ENCODE measurements around the gene CASP3. TPM values are rescaled to one million over a fixed set of nuclear protein-coding genes. Genes with fewer than 3 reads are reported as not detected.

CASP3 gene
- total RNA-seq, 4 donors from 2014 or later: 10.6 to 47.0 (median 17.6) TPM

GRCh38 chr4:184599492-184600135, 49.6 kb downstream of the CASP3 start:
- H3K4me1 ChIP-seq: no peaks in the 10 kb centered on the region
- intact Hi-C loops (cut with DNase I; ENCODE audit: low total_unique reads): no loop called here
- H3K36me3 ChIP-seq: no peaks in the 10 kb centered on the region
- no peak overlapping the region for H3K4me3 ChIP-seq
- H3K27ac ChIP-seq: no peak overlapping the region
- no peaks in the 10 kb centered on the region for H3K27me3 ChIP-seq
- no peak for DNase-seq
- TF ChIP-seq CTCF (IDR thresholded peaks at IDR 0.05): no peak
- TF ChIP-seq POLR2A (IDR thresholded peaks at IDR 0.05): no peak
- no peaks in the 10 kb centered on the region for H3K9me3 ChIP-seq

- DNase-seq: no peak
- Histone ChIP-seq H3K27ac (no peak overlapping the region), H3K9me3 (no peaks in the 10 kb centered on the region), H3K4me1 (no peaks in the 10 kb centered on the region), H3K27me3 (no peaks in the 10 kb centered on the region), H3K4me3 (no peak overlapping the region), H3K36me3 (no peaks in the 10 kb centered on the region)
- intact Hi-C loops (cut with DNase I; ENCODE audit: low total_unique reads): no loop called here
- TF ChIP-seq POLR2A (IDR thresholded peaks at IDR 0.05) (no peak), CTCF (IDR thresholded peaks at IDR 0.05) (no peak)
These were observed 50.3 kb downstream of the CASP3 start for GRCh38 chr4:184598753-184599491.

DNA sequence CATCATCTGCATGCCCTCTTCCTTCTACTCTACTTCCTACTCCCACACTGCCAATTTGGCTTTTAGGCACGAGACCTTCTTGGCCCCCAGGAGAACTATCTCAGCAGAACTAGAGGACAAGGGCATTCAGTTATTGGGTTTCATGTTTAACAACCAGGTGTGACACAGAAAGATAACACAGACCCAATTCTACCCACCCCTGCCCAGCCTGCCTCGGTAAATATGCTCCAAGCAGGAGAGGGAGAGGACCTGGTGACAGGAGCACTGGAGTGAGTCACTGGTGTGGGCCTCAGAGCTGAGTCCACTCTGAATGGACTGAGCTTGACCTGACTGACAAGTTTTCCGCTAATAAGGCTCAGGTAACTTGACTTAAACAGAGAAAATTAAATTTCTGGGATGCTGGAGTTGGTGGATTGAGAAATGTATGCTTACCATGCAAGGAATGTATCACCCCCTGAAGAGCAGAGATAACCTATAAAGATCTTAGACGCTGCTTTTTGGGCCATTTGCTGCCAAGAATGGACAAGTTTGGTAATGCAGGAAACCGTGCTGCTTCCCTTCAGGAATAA, 52.5 kb downstream of the CASP3 start:
- H3K27ac ChIP-seq: no peak overlapping the region
- DNase-seq: no peak
- intact Hi-C loops (cut with DNase I; ENCODE audit: low total_unique reads): no loop called here
- no peaks in the 10 kb centered on the region for H3K4me1 ChIP-seq
- TF ChIP-seq POLR2A (IDR thresholded peaks at IDR 0.05): no peak
- TF ChIP-seq CTCF (IDR thresholded peaks at IDR 0.05): no peak
- H3K9me3 ChIP-seq: no peaks in the 10 kb centered on the region
- no peaks in the 10 kb centered on the region for H3K27me3 ChIP-seq
- H3K36me3 ChIP-seq: no peaks in the 10 kb centered on the region
- H3K4me3 ChIP-seq: no peak overlapping the region

DNA sequence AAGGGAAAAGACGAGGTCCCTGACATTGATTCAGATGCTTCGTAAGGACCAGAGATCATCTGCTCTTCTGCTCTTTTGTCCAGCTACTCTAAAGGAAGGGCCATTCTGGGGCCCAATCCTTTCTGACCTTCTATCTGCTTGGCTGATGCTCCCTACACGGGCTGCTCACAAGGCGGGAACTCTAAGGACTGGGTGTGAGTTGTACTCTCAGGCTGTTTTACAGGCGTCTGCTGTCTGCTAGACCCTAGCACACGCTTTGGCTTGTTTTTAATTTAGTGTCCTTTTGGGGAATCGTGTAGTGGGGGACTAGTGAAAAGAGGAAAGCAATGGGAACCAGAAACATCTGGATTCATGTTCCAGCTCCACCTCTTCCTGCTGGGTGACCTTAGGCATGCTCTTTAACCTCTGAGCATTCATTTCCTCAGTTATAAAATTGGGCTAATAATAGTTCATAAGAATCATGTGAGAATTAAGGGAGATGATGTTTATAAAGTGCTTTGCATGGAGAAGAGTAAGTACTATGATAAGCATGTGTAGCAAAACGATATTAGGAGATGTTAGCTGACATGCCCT, 53.1 kb downstream of the CASP3 start:
- H3K4me3 ChIP-seq: no peak overlapping the region

More for the DNA sequence above, 53.1 kb downstream of the CASP3 start:
- no peak for DNase-seq
- Histone ChIP-seq H3K4me1 (no peaks in the 10 kb centered on the region), H3K27ac (no peak overlapping the region), H3K27me3 (no peaks in the 10 kb centered on the region), H3K9me3 (no peaks in the 10 kb centered on the region), H3K36me3 (no peaks in the 10 kb centered on the region)
- TF ChIP-seq CTCF (IDR thresholded peaks at IDR 0.05): no peak
- no peak for TF ChIP-seq POLR2A (IDR thresholded peaks at IDR 0.05)
- intact Hi-C loops (cut with DNase I; ENCODE audit: low total_unique reads): no loop called here
